ENCODE data around the gene GTPBP4.
"Not testable (repeated sequence)": the region's sequence is repeated elsewhere in the genome, so short reads cannot be mapped to it uniquely, and the experiment has no call there.

The GTPBP4 gene

GRCh38 chr10:1010703-1011102 lies 22.5 kb downstream of the GTPBP4 start:
- in situ Hi-C loops (cut with HindIII; ENCODE audit: low pct_ligation_motif_present, low pct_unique_long_range_greater_than_20kb, low sequenced_read_pairs): no loop called here
- DNase-seq: no peak

GRCh38 chr10:1011696-1012095 lies 23.5 kb downstream of the GTPBP4 start:
- no peak for DNase-seq
- in situ Hi-C loops (cut with HindIII; ENCODE audit: low pct_ligation_motif_present, low pct_unique_long_range_greater_than_20kb, low sequenced_read_pairs): no loop called here

- no peak for DNase-seq
- in situ Hi-C loops (cut with HindIII; ENCODE audit: low pct_ligation_motif_present, low pct_unique_long_range_greater_than_20kb, low sequenced_read_pairs): no loop called here
Observed at GRCh38 chr10:1015688-1016087, 27.5 kb downstream of the GTPBP4 start.

- DNase-seq: no peak
- in situ Hi-C loops (cut with HindIII; ENCODE audit: low pct_ligation_motif_present, low pct_unique_long_range_greater_than_20kb, low sequenced_read_pairs): no loop called here
Observed at GRCh38 chr10:1019362-1019761, 31.1 kb downstream of the GTPBP4 start.

- in situ Hi-C loops (cut with HindIII; ENCODE audit: low pct_ligation_motif_present, low pct_unique_long_range_greater_than_20kb, low sequenced_read_pairs): no loop called here
- no peak for DNase-seq
Observed at GRCh38 chr10:1020460-1020859, 32.2 kb downstream of the GTPBP4 start.

GRCh38 chr10:1020958-1021357 lies 32.7 kb downstream of the GTPBP4 start:
- no peak for DNase-seq
- in situ Hi-C loops (cut with HindIII; ENCODE audit: low pct_ligation_motif_present, low pct_unique_long_range_greater_than_20kb, low sequenced_read_pairs): no loop called here

- in situ Hi-C loops (cut with HindIII; ENCODE audit: low pct_ligation_motif_present, low pct_unique_long_range_greater_than_20kb, low sequenced_read_pairs): no loop called here
- DNase-seq: no peak
Observed at GRCh38 chr10:1022413-1022812, 34.2 kb downstream of the GTPBP4 start.

GRCh38 chr10:1024103-1024502 lies 35.9 kb downstream of the GTPBP4 start:
- in situ Hi-C loops (cut with HindIII; ENCODE audit: low pct_ligation_motif_present, low pct_unique_long_range_greater_than_20kb, low sequenced_read_pairs): no loop called here
- no peak for DNase-seq

GRCh38 chr10:1025683-1026082 lies 37.4 kb downstream of the GTPBP4 start, which contains the start of gene IDI2:
TSS of gene IDI2 (minus strand) at chr10:1025859. CDS start at chr10:1024723, 1,136 bp downstream.
- DNase-seq: no peak
- in situ Hi-C loops (cut with HindIII; ENCODE audit: low pct_ligation_motif_present, low pct_unique_long_range_greater_than_20kb, low sequenced_read_pairs): no loop called here

GRCh38 chr10:1026578-1026977 lies 38.3 kb downstream of the GTPBP4 start:
- DNase-seq: no peak
- in situ Hi-C loops (cut with HindIII; ENCODE audit: low pct_ligation_motif_present, low pct_unique_long_range_greater_than_20kb, low sequenced_read_pairs): no loop called here

GRCh38 chr10:1029838-1030237 lies 41.6 kb downstream of the GTPBP4 start:
- in situ Hi-C loops (cut with HindIII; ENCODE audit: low pct_ligation_motif_present, low pct_unique_long_range_greater_than_20kb, low sequenced_read_pairs): no loop called here
- no peak for DNase-seq

GRCh38 chr10:1033601-1034000 lies 45.4 kb downstream of the GTPBP4 start:
- in situ Hi-C loops (cut with HindIII; ENCODE audit: low pct_ligation_motif_present, low pct_unique_long_range_greater_than_20kb, low sequenced_read_pairs): no loop called here
- DNase-seq: no peak

GRCh38 chr10:1034758-1035157 lies 46.5 kb downstream of the GTPBP4 start:
- no peak for DNase-seq

GRCh38 chr10:1035201-1035600 lies 47.0 kb downstream of the GTPBP4 start:
- in situ Hi-C loops (cut with HindIII; ENCODE audit: low pct_ligation_motif_present, low pct_unique_long_range_greater_than_20kb, low sequenced_read_pairs): no loop called here
- DNase-seq: no peak

More at GRCh38 chr10:1034758-1035157, 46.5 kb downstream of the GTPBP4 start:
- in situ Hi-C loops (cut with HindIII; ENCODE audit: low pct_ligation_motif_present, low pct_unique_long_range_greater_than_20kb, low sequenced_read_pairs): no loop called here

GRCh38 chr10:1036341-1036791 lies 48.1 kb downstream of the GTPBP4 start:
- in situ Hi-C loops (cut with HindIII; ENCODE audit: low pct_ligation_motif_present, low pct_unique_long_range_greater_than_20kb, low sequenced_read_pairs): no loop called here
- peak; percentile 66 for DNase-seq

- in situ Hi-C loops (cut with HindIII; ENCODE audit: low pct_ligation_motif_present, low pct_unique_long_range_greater_than_20kb, low sequenced_read_pairs): no loop called here
- DNase-seq: no peak
Observed at GRCh38 chr10:1037098-1037497, 48.9 kb downstream of the GTPBP4 start.

- in situ Hi-C loops (cut with HindIII; ENCODE audit: low pct_ligation_motif_present, low pct_unique_long_range_greater_than_20kb, low sequenced_read_pairs); DNase-seq: not testable (repeated sequence)
Observed at GRCh38 chr10:1038769-1039168, 50.5 kb downstream of the GTPBP4 start.

GRCh38 chr10:1040133-1040532 lies 51.9 kb downstream of the GTPBP4 start:
- in situ Hi-C loops (cut with HindIII; ENCODE audit: low pct_ligation_motif_present, low pct_unique_long_range_greater_than_20kb, low sequenced_read_pairs): no loop called here
- DNase-seq: no peak

- DNase-seq: no peak
- in situ Hi-C loops (cut with HindIII; ENCODE audit: low pct_ligation_motif_present, low pct_unique_long_range_greater_than_20kb, low sequenced_read_pairs): no loop called here
Observed at GRCh38 chr10:1041514-1041913, 53.3 kb downstream of the GTPBP4 start.

GRCh38 chr10:1043532-1043995 lies 55.3 kb downstream of the GTPBP4 start:
- no peak for DNase-seq

GRCh38 chr10:1044146-1044545 lies 55.9 kb downstream of the GTPBP4 start:
- no peak for DNase-seq
- in situ Hi-C loops (cut with HindIII; ENCODE audit: low pct_ligation_motif_present, low pct_unique_long_range_greater_than_20kb, low sequenced_read_pairs): no loop called here

More at GRCh38 chr10:1043532-1043995, 55.3 kb downstream of the GTPBP4 start:
- in situ Hi-C loops (cut with HindIII; ENCODE audit: low pct_ligation_motif_present, low pct_unique_long_range_greater_than_20kb, low sequenced_read_pairs): no loop called here

Measured in ACHN (cell line).